Esophagus (tissue), 2 donors: ENCODE data around the gene TPO. TPM values are rescaled to one million over a fixed set of nuclear protein-coding genes. Genes with fewer than 3 reads are reported as not detected.

Experiments
- H3K27ac ChIP-seq, 2 donors: one replicate each; pipeline ENCODE4 v1.5.1; 2013; ENCODE audit warnings: low read depth in 2 of 2, mild to moderate bottlenecking in 2 of 2, inconsistent platforms in 1 of 2, low read length in 1 of 2, moderate library complexity in 1 of 2
- H3K27me3 ChIP-seq, 2 donors: one replicate each; pipeline ENCODE4 v1.6.1; 2013; ENCODE audit warnings: low read length in 2 of 2, control low read depth in 1 of 2, mild to moderate bottlenecking in 1 of 2; ENCODE audit not compliant: insufficient read depth in 2 of 2, control insufficient read depth in 1 of 2
- H3K36me3 ChIP-seq, 2 donors: one replicate each; pipeline ENCODE4 v1.6.1; 2013; ENCODE audit warnings: low read length in 1 of 2; ENCODE audit not compliant: control insufficient read depth in 2 of 2, insufficient read depth in 2 of 2
- H3K4me1 ChIP-seq, 2 donors: one replicate each; pipeline ENCODE4 v1.6.1; 2013; ENCODE audit warnings: low read length in 1 of 2; ENCODE audit not compliant: control insufficient read depth in 2 of 2, insufficient read depth in 2 of 2
- H3K4me3 ChIP-seq, 2 donors: one replicate each; pipeline ENCODE4 v1.5.1; 2013; ENCODE audit warnings: low read length in 2 of 2, mild to moderate bottlenecking in 2 of 2, low read depth in 1 of 2, moderate library complexity in 1 of 2
- H3K9me3 ChIP-seq, 2 donors: one replicate each; pipeline ENCODE4 v1.6.1; 2013; ENCODE audit warnings: mild to moderate bottlenecking in 2 of 2, low read depth in 1 of 2, low read length in 1 of 2, moderate library complexity in 1 of 2; ENCODE audit not compliant: control insufficient read depth in 2 of 2, insufficient read depth in 1 of 2
- WGBS, 2 donors: extraction: QIAGEN DNeasy Blood & Tissue Kit; methylation state at CpG; one replicate each; pipeline ENCODE4 v1.1.7; 2013; 5-methylcytosine and 5-hydroxymethylcytosine counted together
- polyA plus RNA-seq, 2 donors: library from polyadenylated mRNA; stranded (reverse); fragments of 200-250 nt; gene quantifications; one replicate each; pipeline ENCODE4 v1.2.3, GENCODE V29; 2013
- donor health status: healthy with polysubstance abuse.
- donor health status: Bipolar disorder and iron deficiency.

TPO gene
- polyA plus RNA-seq, 2 donors = 1.3 to 1.5 TPM

- no peak overlapping the region for H3K27ac ChIP-seq
- H3K27me3 ChIP-seq = no peaks in the 10 kb centered on the region
- WGBS, 2 donors = 86% methylated on average over 9 of the region's 9 CpGs
- H3K4me3 ChIP-seq = no peak overlapping the region
- peaks cover 0 to 2% of the 10 kb centered on the region in 2 donors for H3K9me3 ChIP-seq
- no peaks in the 10 kb centered on the region for H3K36me3 ChIP-seq
- no peaks in the 10 kb centered on the region for H3K4me1 ChIP-seq
Observed at GRCh38 chr2:1494906-1495305, 81.6 kb downstream of the TPO start.

- H3K4me3 ChIP-seq = no peak overlapping the region
- H3K36me3 ChIP-seq = no peaks in the 10 kb centered on the region
- no peak overlapping the region for H3K27ac ChIP-seq
- no peaks in the 10 kb centered on the region for H3K4me1 ChIP-seq
- WGBS, 2 donors = 68 to 76% methylated on average over 22 of the region's 22 CpGs
- peaks cover 0 to 2% of the 10 kb centered on the region in 2 donors for H3K9me3 ChIP-seq
- no peaks in the 10 kb centered on the region for H3K27me3 ChIP-seq
Observed at GRCh38 chr2:1495676-1496358, 82.6 kb downstream of the TPO start.

- no peaks in the 10 kb centered on the region for H3K27me3 ChIP-seq
- no peak overlapping the region for H3K4me3 ChIP-seq
- no peaks in the 10 kb centered on the region for H3K4me1 ChIP-seq
- H3K27ac ChIP-seq = no peak overlapping the region
- H3K9me3 ChIP-seq = peaks cover 0 to 2% of the 10 kb centered on the region in 2 donors
- H3K36me3 ChIP-seq = no peaks in the 10 kb centered on the region
- 79% methylated on average over 19 of the region's 19 CpGs for WGBS, 2 donors
Observed at GRCh38 chr2:1496359-1496821, 83.1 kb downstream of the TPO start.

DNA sequence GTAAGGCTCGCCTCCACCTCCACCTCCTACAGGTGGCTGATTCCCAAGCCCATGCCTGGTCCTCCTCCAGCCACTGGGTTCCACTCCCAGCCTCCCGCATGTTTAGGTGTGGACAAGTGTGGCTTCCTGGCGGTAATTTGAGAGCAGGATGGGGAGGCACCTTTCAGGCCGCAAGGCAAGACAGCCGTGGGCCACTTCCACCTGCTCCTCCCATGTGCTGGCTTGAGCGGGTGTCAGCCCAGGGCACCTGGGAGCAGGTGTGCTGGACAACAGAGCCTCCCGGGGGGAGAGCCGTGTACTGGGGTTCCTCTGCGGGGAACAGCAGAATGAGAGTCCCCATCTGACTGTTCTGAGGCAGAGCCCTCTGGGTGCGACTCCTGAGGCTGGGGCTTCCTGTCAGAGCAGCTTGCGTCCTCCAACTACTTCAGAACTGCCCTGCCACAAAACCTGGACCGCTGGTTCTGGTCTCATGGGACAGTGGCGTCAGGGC is 83.9 kb downstream of the TPO start:
- peaks cover 0 to 2% of the 10 kb centered on the region in 2 donors for H3K9me3 ChIP-seq
- WGBS, 2 donors = 73 to 78% methylated on average over 13 of the region's 13 CpGs
- no peaks in the 10 kb centered on the region for H3K36me3 ChIP-seq
- H3K27ac ChIP-seq = no peak overlapping the region
- no peaks in the 10 kb centered on the region for H3K27me3 ChIP-seq
- H3K4me3 ChIP-seq = no peak overlapping the region
- H3K4me1 ChIP-seq = no peaks in the 10 kb centered on the region

GRCh38 chr2:1498176-1498575 is 84.9 kb downstream of the TPO start:
- Histone ChIP-seq H3K36me3 (no peaks in the 10 kb centered on the region), H3K27me3 (no peaks in the 10 kb centered on the region), H3K27ac (no peak overlapping the region), H3K9me3 (peaks cover 0 to 2% of the 10 kb centered on the region in 2 donors), H3K4me1 (no peaks in the 10 kb centered on the region), H3K4me3 (no peak overlapping the region)
- 79 to 80% methylated on average over 7 of the region's 7 CpGs for WGBS, 2 donors

DNA sequence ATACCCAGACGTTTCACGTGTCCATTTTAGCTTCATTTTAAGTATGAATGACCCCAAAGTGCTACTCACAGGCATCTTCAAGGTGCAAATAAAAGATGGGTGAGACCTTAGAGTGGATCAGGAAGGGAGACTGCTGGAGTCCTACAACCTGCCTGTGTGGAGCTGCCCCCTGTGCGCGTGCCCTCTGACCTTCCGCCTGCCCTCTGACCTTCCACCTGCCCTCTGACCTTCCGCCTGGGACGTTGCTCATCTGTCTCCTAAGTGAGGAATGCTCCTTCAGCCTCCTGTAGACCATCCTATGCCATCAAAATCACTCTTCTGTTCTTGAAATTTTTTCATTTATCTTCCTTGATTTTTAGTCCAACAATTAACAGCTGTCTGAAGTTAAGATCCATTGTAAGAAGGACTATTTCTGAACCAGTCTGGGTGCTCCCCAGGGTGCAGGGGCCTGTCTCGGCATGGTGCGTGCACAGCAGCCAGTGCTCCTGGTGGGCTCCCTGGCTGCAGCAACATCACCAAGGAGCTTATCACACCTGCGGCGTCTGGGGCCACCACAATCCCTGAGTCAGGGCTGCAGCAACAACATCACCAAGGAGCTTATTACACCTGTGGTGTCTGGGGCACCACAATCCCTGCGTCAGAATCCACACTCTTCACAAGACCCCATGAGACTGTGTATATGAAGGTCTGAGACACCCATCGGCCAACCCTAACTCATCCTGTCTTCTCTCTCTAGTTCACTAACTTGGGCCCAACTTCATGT is 86.0 kb downstream of the TPO start:
- Histone ChIP-seq H3K4me1 (no peaks in the 10 kb centered on the region), H3K4me3 (no peak overlapping the region), H3K9me3 (peaks cover 0 to 2% of the 10 kb centered on the region in 2 donors), H3K27ac (no peak overlapping the region), H3K27me3 (no peaks in the 10 kb centered on the region), H3K36me3 (no peaks in the 10 kb centered on the region)
- 89 to 90% methylated on average over 13 of the region's 13 CpGs for WGBS, 2 donors

GRCh38 chr2:1501038-1501851 is 88.0 kb downstream of the TPO start:
- H3K27ac ChIP-seq = no peak overlapping the region
- H3K36me3 ChIP-seq = no peaks in the 10 kb centered on the region
- H3K4me3 ChIP-seq = no peak overlapping the region
- peaks cover 0 to 2% of the 10 kb centered on the region in 2 donors for H3K9me3 ChIP-seq
- H3K27me3 ChIP-seq = no peaks in the 10 kb centered on the region
- WGBS, 2 donors = 88 to 89% methylated on average over 27 of the region's 27 CpGs
- H3K4me1 ChIP-seq = no peaks in the 10 kb centered on the region

- WGBS, 2 donors = 87 to 88% methylated on average over 6 of the region's 6 CpGs
- no peak overlapping the region for H3K4me3 ChIP-seq
- no peak overlapping the region for H3K27ac ChIP-seq
- no peaks in the 10 kb centered on the region for H3K4me1 ChIP-seq
- peaks cover 0 to 2% of the 10 kb centered on the region in 2 donors for H3K9me3 ChIP-seq
- H3K36me3 ChIP-seq = no peaks in the 10 kb centered on the region
- H3K27me3 ChIP-seq = no peaks in the 10 kb centered on the region
Observed at GRCh38 chr2:1501991-1502390, 88.7 kb downstream of the TPO start.

DNA sequence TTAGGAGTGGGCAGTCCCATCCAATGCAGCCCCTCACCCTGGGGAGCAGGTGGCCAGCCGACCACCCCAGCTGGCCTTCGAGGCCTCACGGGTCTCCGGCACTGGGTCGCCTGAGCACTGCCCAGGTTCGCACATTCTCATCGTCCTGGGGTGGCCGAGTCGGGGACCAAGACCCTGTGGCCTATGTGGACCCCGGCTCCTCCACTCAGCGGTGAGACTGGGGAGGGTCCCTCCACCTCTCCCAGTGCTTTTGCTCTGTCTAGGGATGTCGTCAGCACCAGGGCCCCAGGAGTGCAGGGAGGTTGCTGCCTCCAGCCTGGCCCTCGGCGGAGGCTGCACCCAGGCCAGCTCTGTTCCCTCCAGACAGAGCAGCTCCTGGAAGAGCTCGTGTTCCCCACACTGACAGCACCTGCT is 89.6 kb downstream of the TPO start:
- no peaks in the 10 kb centered on the region for H3K27me3 ChIP-seq
- WGBS, 2 donors = 79 to 91% methylated on average over 9 to 15 of the region's 15 CpGs
- no peaks in the 10 kb centered on the region for H3K36me3 ChIP-seq

More for the DNA sequence above, 89.6 kb downstream of the TPO start:
- H3K4me3 ChIP-seq = no peak overlapping the region
- no peaks in the 10 kb centered on the region for H3K9me3 ChIP-seq
- H3K4me1 ChIP-seq = no peaks in the 10 kb centered on the region
- no peak overlapping the region for H3K27ac ChIP-seq
